Measurements from ENCODE around the gene FUT6. TPM values are rescaled to one million over a fixed set of nuclear protein-coding genes. Genes with fewer than 3 reads are reported as not detected.
"Not testable (repeated sequence)": the region's sequence is repeated elsewhere in the genome, so short reads cannot be mapped to it uniquely, and the experiment has no call there.

The FUT6 gene
- total RNA-seq, 1 experiment from 2014 or later = not detected

GRCh38 chr19:5877427-5877826 lies 37.9 kb upstream of the FUT6 start:
- CTCF ChIA-PET = no interaction called here
- intact Hi-C loops (cut with micrococcal nuclease; ENCODE audit: unreplicated experiment) = no loop called here

DNA sequence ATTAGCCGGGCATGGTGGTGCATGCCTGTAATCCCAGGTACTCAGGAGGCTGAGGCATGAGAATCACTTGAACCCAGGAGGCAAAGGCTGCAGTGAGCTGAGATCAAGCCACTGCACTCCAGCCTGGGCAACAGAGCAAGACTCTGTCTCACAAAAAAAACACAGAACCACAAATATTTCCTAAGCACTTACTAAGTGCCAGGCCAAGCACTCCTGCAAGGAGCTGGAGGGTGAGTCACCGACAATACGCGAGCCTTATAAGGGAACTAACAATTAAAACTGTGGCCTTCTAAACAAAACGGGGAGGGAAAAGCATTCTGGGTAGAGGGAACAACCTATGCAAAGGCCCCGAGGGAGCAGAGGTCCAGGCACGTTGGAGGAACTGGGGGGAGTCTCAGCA lies 35.0 kb upstream of the FUT6 start:
- CTCF ChIA-PET = not testable (repeated sequence)

More at GRCh38 chr19:5877427-5877826, 37.9 kb upstream of the FUT6 start:
- POLR2A ChIA-PET = no interaction called here
- no peak for DNase-seq (ENCODE audit: low read depth, low spot score)
- Histone ChIP-seq H3K4me1 (ENCODE audit: control insufficient read depth, insufficient read depth, low read length) (no peaks in the 10 kb centered on the region), H3K27me3 (ENCODE audit: control insufficient read depth, insufficient read depth, low read length) (no peaks in the 10 kb centered on the region), H3K4me3 (ENCODE audit: low read depth in 2 of 2, low read length in 2 of 2) (no peak overlapping the region), H3K36me3 (ENCODE audit: control insufficient read depth, insufficient read depth, low read length) (no peaks in the 10 kb centered on the region), H3K9me3 (ENCODE audit: control insufficient read depth, insufficient read depth, low read depth, low read length) (no peaks in the 10 kb centered on the region), H3K27ac (ENCODE audit: low read length) (no peak overlapping the region)
- TF ChIP-seq SIN3A (IDR thresholded peaks at IDR 0.05; ENCODE audit: borderline replicate concordance, insufficient read depth, low read depth, low read length) (no peak), POLR2AphosphoS5 (IDR thresholded peaks at IDR 0.05; ENCODE audit: low read depth, low read length) (no peak), TCF7L2 (IDR thresholded peaks at IDR 0.05; ENCODE audit: low read depth, low read length) (no peak)
- TF ChIP-seq, protein P1, sequence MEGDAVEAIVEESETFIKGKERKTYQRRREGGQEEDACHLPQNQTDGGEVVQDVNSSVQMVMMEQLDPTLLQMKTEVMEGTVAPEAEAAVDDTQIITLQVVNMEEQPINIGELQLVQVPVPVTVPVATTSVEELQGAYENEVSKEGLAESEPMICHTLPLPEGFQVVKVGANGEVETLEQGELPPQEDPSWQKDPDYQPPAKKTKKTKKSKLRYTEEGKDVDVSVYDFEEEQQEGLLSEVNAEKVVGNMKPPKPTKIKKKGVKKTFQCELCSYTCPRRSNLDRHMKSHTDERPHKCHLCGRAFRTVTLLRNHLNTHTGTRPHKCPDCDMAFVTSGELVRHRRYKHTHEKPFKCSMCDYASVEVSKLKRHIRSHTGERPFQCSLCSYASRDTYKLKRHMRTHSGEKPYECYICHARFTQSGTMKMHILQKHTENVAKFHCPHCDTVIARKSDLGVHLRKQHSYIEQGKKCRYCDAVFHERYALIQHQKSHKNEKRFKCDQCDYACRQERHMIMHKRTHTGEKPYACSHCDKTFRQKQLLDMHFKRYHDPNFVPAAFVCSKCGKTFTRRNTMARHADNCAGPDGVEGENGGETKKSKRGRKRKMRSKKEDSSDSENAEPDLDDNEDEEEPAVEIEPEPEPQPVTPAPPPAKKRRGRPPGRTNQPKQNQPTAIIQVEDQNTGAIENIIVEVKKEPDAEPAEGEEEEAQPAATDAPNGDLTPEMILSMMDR (IDR thresholded peaks at IDR 0.05) = no peak
- TF ChIP-seq, protein P2, sequence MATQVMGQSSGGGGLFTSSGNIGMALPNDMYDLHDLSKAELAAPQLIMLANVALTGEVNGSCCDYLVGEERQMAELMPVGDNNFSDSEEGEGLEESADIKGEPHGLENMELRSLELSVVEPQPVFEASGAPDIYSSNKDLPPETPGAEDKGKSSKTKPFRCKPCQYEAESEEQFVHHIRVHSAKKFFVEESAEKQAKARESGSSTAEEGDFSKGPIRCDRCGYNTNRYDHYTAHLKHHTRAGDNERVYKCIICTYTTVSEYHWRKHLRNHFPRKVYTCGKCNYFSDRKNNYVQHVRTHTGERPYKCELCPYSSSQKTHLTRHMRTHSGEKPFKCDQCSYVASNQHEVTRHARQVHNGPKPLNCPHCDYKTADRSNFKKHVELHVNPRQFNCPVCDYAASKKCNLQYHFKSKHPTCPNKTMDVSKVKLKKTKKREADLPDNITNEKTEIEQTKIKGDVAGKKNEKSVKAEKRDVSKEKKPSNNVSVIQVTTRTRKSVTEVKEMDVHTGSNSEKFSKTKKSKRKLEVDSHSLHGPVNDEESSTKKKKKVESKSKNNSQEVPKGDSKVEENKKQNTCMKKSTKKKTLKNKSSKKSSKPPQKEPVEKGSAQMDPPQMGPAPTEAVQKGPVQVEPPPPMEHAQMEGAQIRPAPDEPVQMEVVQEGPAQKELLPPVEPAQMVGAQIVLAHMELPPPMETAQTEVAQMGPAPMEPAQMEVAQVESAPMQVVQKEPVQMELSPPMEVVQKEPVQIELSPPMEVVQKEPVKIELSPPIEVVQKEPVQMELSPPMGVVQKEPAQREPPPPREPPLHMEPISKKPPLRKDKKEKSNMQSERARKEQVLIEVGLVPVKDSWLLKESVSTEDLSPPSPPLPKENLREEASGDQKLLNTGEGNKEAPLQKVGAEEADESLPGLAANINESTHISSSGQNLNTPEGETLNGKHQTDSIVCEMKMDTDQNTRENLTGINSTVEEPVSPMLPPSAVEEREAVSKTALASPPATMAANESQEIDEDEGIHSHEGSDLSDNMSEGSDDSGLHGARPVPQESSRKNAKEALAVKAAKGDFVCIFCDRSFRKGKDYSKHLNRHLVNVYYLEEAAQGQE (IDR thresholded peaks at IDR 0.05; ENCODE audit: insufficient read depth in 1 of 2, low read depth in 2 of 2, low read length in 1 of 2) = no peak
- no TSS peak for BruUV-seq (replicated peaks)
- in situ Hi-C loops (cut with HindIII; ENCODE audit: low pct_unique_long_range_greater_than_20kb, low sequenced_read_pairs) = no loop called here
- no peak for ATAC-seq

GRCh38 chr19:5873617-5874199 lies 34.2 kb upstream of the FUT6 start:
- H3K27me3 ChIP-seq (ENCODE audit: control insufficient read depth, insufficient read depth, low read length) = no peaks in the 10 kb centered on the region
- ChIA-PET CTCF (no interaction called here), POLR2A (no interaction called here)
- no peak overlapping the region for H3K27ac ChIP-seq (ENCODE audit: low read length)
- H3K4me1 ChIP-seq (ENCODE audit: control insufficient read depth, insufficient read depth, low read length) = no peaks in the 10 kb centered on the region
- DNase-seq (ENCODE audit: low read depth, low spot score) = no peak
- intact Hi-C loops (cut with micrococcal nuclease; ENCODE audit: unreplicated experiment) = no loop called here
- H3K9me3 ChIP-seq (ENCODE audit: control insufficient read depth, insufficient read depth, low read depth, low read length) = no peaks in the 10 kb centered on the region
- H3K36me3 ChIP-seq (ENCODE audit: control insufficient read depth, insufficient read depth, low read length) = no peaks in the 10 kb centered on the region
- in situ Hi-C loops (cut with HindIII; ENCODE audit: low pct_unique_long_range_greater_than_20kb, low sequenced_read_pairs) = no loop called here
- BruUV-seq (replicated peaks) = no TSS peak
- H3K4me3 ChIP-seq (ENCODE audit: low read depth in 2 of 2, low read length in 2 of 2) = no peak overlapping the region
- TF ChIP-seq, protein P2 (IDR thresholded peaks at IDR 0.05; ENCODE audit: insufficient read depth in 1 of 2, low read depth in 2 of 2, low read length in 1 of 2) = no peak
- TF ChIP-seq SIN3A (IDR thresholded peaks at IDR 0.05; ENCODE audit: borderline replicate concordance, insufficient read depth, low read depth, low read length) (no peak), POLR2AphosphoS5 (IDR thresholded peaks at IDR 0.05; ENCODE audit: low read depth, low read length) (no peak), TCF7L2 (IDR thresholded peaks at IDR 0.05; ENCODE audit: low read depth, low read length) (no peak)
- TF ChIP-seq, protein P1 (IDR thresholded peaks at IDR 0.05) = no peak
- no peak for ATAC-seq

More for the DNA sequence above, 35.0 kb upstream of the FUT6 start:
- BruUV-seq (replicated peaks); H3K4me3 ChIP-seq (ENCODE audit: low read depth in 2 of 2, low read length in 2 of 2); H3K36me3 ChIP-seq (ENCODE audit: control insufficient read depth, insufficient read depth, low read length); in situ Hi-C loops (cut with HindIII; ENCODE audit: low pct_unique_long_range_greater_than_20kb, low sequenced_read_pairs); DNase-seq (ENCODE audit: low read depth, low spot score); ATAC-seq; intact Hi-C loops (cut with micrococcal nuclease; ENCODE audit: unreplicated experiment); H3K27ac ChIP-seq (ENCODE audit: low read length); H3K4me1 ChIP-seq (ENCODE audit: control insufficient read depth, insufficient read depth, low read length); H3K27me3 ChIP-seq (ENCODE audit: control insufficient read depth, insufficient read depth, low read length); H3K9me3 ChIP-seq (ENCODE audit: control insufficient read depth, insufficient read depth, low read depth, low read length); POLR2A ChIA-PET: not testable (repeated sequence)
